OCI-LY7 (cell line): ENCODE results near the gene ODC1.

ENCODE experiments used
- CTCF ChIP-seq: fragments of 200-600 bp; sonication (generic); conservative IDR thresholded peaks from 2 replicates; pipeline ENCODE4 v1.5.1; 2014; ENCODE audit warnings: mild to moderate bottlenecking, antibody characterized with exemption, low read length, moderate library complexity, mixed read lengths
- EZH2phosphoT487 ChIP-seq: fragments of 200-600 bp; sonication (generic); IDR thresholded peaks from 2 replicates; pipeline ENCODE4 v1.6.1; 2018; ENCODE audit warnings: low read depth, borderline replicate concordance, mild to moderate bottlenecking, mixed run types, antibody characterized with exemption, low read length, moderate library complexity, mixed read lengths

GRCh38 chr2:10473121-10473756 is 25.1 kb upstream of the ODC1 start:
- TF ChIP-seq CTCF (no peak), EZH2phosphoT487 (no peak)
